B cell (primary cell): Measurements from ENCODE around the gene GALNT6. TPM values are rescaled to one million over a fixed set of nuclear protein-coding genes. Genes with fewer than 3 reads are reported as not detected.

Source experiments
- ATAC-seq: fragments of 200-7000 bp; cut with Tn5 transposase; one replicate; pipeline ENCODE4 v1.10.0; 2021; ENCODE audit warnings: low read depth, mild to moderate bottlenecking, moderate number of reproducible peaks, moderate library complexity
- CTCF ChIA-PET: fragments of 350-600 bp; sonication (Branson Sonifier 250); formaldehyde crosslinking; loops from one replicate; lab custom pipeline; 2021; ENCODE audit warnings: antibody characterized with exemption, inconsistent platforms; lab: Charles Lee
- POLR2A ChIA-PET: fragments of 350-600 bp; sonication (Branson Sonifier 250); formaldehyde crosslinking; loops from one replicate; lab custom pipeline; 2021; ENCODE audit warnings: antibody characterized with exemption; lab: Charles Lee
- DNase-seq: peaks from one replicate; pipeline ENCODE4 v3.0.0; 2013
- H2AFZ ChIP-seq: 2 replicates; pipeline ENCODE4 v1.6.1; 2012; ENCODE audit warnings: mild to moderate bottlenecking, low read depth, low read length; ENCODE audit not compliant: insufficient read depth, poor library complexity, severe bottlenecking
- H3K27ac ChIP-seq, 2 donors: 1 replicate in 1 of 2; 2 replicates in 1 of 2; pipeline ENCODE4 v1.5.1; 2012 to 2013; ENCODE audit warnings: low read length in 2 of 2, mild to moderate bottlenecking in 2 of 2, moderate library complexity in 1 of 2
- H3K27me3 ChIP-seq, 4 experiments: fragments of 200-600 bp in 1 of 4; sonication (generic) in 1 of 4; replicated peaks in 1 of 4; 1 replicate in 2 of 4; 2 replicates in 2 of 4; pipeline versions ENCODE4 v1.6.1 to v1.7.0; 2013 to 2016; ENCODE audit warnings: low read length in 3 of 4, mild to moderate bottlenecking in 2 of 4, mixed read lengths in 1 of 4, moderate library complexity in 1 of 4; ENCODE audit not compliant: insufficient read depth in 4 of 4, control insufficient read depth in 3 of 4; ENCODE audit errors: control extremely low read depth in 1 of 4
- H3K36me3 ChIP-seq, 2 experiments: replicated peaks in 1 of 2; 1 replicate in 1 of 2; 2 replicates in 1 of 2; pipeline versions ENCODE4 v1.6.1 to v1.7.1; 2013; ENCODE audit warnings: low read length in 1 of 2; ENCODE audit not compliant: insufficient read depth in 2 of 2, control insufficient read depth in 1 of 2; ENCODE audit errors: control extremely low read depth in 1 of 2, extremely low read depth in 1 of 2
- H3K4me1 ChIP-seq, 2 donors: fragments of 200-600 bp in 1 of 2; sonication (generic) in 1 of 2; 1 replicate in 1 of 2; 2 replicates in 1 of 2; pipeline versions ENCODE4 v1.5.1 to v1.6.1; 2013 to 2017; ENCODE audit warnings: low read length in 2 of 2; ENCODE audit not compliant: control insufficient read depth in 2 of 2, insufficient read depth in 2 of 2
- H3K4me2 ChIP-seq: replicated peaks from 2 replicates; pipeline ENCODE3; 2012; ENCODE audit warnings: mild to moderate bottlenecking, low read depth, low read length; ENCODE audit not compliant: poor library complexity, severe bottlenecking
- H3K4me3 ChIP-seq, 5 experiments: fragments of 200-600 bp in 1 of 5; sonication (generic) in 1 of 5; 1 replicate in 3 of 5; 2 replicates in 2 of 5; pipeline versions ENCODE4 v1.5.1 to v1.7.0; 2011 to 2016; ENCODE audit warnings: low read length in 4 of 5, mild to moderate bottlenecking in 4 of 5, low read depth in 2 of 5, control low read depth in 1 of 5, moderate library complexity in 1 of 5; ENCODE audit not compliant: insufficient read depth in 1 of 5; ENCODE audit errors: control extremely low read depth in 1 of 5, extremely low read depth in 1 of 5
- H3K79me2 ChIP-seq: fragments of 200-600 bp; sonication (generic); one replicate; pipeline ENCODE4 v1.6.0; 2016; ENCODE audit warnings: low read length; ENCODE audit not compliant: control insufficient read depth, insufficient read depth
- H3K9ac ChIP-seq: fragments of 200-600 bp; sonication (generic); 2 replicates; pipeline ENCODE4 v1.6.1; 2017; ENCODE audit warnings: mild to moderate bottlenecking, low read length, moderate library complexity
- H3K9me3 ChIP-seq, 3 donors: one replicate each; pipeline versions ENCODE4 v1.6.1 to v1.7.1; 2013; ENCODE audit warnings: low read length in 2 of 3; ENCODE audit not compliant: control insufficient read depth in 2 of 3, insufficient read depth in 1 of 3; ENCODE audit errors: control extremely low read depth in 1 of 3
- H4K20me1 ChIP-seq: 2 replicates; pipeline ENCODE4 v1.6.0; 2012; ENCODE audit warnings: mild to moderate bottlenecking, low read length; ENCODE audit not compliant: insufficient read depth, control insufficient read depth, poor library complexity, severe bottlenecking
- H3K27ac Mint-ChIP-seq: one replicate; pipeline ENCODE4 v1.8.0; 2021; ENCODE audit warnings: mixed read lengths
- H3K27me3 Mint-ChIP-seq: one replicate; pipeline ENCODE4 v1.8.0; 2021; ENCODE audit warnings: mixed read lengths
- H3K4me1 Mint-ChIP-seq: one replicate; pipeline ENCODE4 v1.8.0; 2021; ENCODE audit warnings: mixed read lengths
- H3K4me3 Mint-ChIP-seq: one replicate; pipeline ENCODE4 v1.8.0; 2021; ENCODE audit warnings: mixed read lengths
- H3K9me3 Mint-ChIP-seq: one replicate; pipeline ENCODE4 v1.8.0; 2022; ENCODE audit warnings: mixed read lengths; ENCODE audit not compliant: insufficient read depth
- EZH2 ChIP-seq: IDR thresholded peaks from 2 replicates; pipeline ENCODE4 v1.6.1; 2012; ENCODE audit warnings: borderline replicate concordance, low read depth, mild to moderate bottlenecking, moderate library complexity, low read length; ENCODE audit not compliant: insufficient read depth, poor library complexity, severe bottlenecking
- WGBS: methylation state at CpG from one replicate; pipeline ENCODE4 v1.1.5; 2013; ENCODE audit warnings: missing lambda C conversion rate; ENCODE audit not compliant: insufficient coverage; 5-methylcytosine and 5-hydroxymethylcytosine counted together
- intact Hi-C: fragments of 100-400 bp; cut with micrococcal nuclease; formaldehyde crosslinking; loops from one replicate; pipeline ENCODE4 v1.10.0; 2022
- polyA plus RNA-seq: library from polyadenylated mRNA; depleted of rRNA; stranded (reverse); fragments of >200 nt; gene quantifications from 2 replicates; pipeline ENCODE4 v1.2.3, GENCODE V29; 2012
- total RNA-seq, 2 donors: library from RNA; stranded (reverse); fragments of 120-200 nt in 1 of 2; gene quantifications; 1 replicate in 1 of 2; 2 replicates in 1 of 2; pipeline versions ENCODE4 v1.2.3 to v1.2.4, GENCODE V29; 2013 to 2022
- TF ChIP-seq, protein P1 (sequence below): fragments of 200-600 bp; IDR thresholded peaks from one replicate; pipeline ENCODE4 v1.8.0; 2022; ENCODE audit warnings: antibody characterized with exemption, mild to moderate bottlenecking

Gene GALNT6
- total and polyA plus RNA-seq, 2 donors (not counting 1 experiment from before 2014, with no cell fraction given) = 9.0 to 10.3 TPM

DNA sequence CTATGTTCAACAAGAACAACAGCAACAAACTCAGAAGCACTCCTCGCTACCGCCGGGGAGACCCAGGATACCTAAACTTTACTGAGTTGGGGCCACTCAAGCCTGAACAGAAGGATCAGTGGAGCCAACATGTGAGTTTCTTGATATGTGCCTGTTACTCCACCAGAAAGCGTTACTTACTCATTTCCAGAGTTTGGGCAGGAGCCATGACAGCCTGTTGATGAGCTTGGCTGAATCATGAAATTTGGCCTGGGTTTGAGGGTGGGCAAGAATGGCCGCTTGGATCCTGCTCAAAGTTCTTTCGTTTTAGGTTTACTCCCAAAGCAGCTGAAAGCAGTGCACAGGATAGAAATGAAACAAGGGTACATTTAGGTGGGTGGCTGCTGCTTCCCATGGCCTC lies 12.0 kb upstream of the GALNT6 start:
- no peaks in the 10 kb centered on the region for H3K9me3 Mint-ChIP-seq
- POLR2A ChIA-PET = no interaction called here
- 86% methylated on average over 1 of the region's 6 CpGs for WGBS
- H3K27me3 ChIP-seq = no peaks in the 10 kb centered on the region
- peaks cover 14% of the 10 kb centered on the region for H3K4me1 Mint-ChIP-seq
- H3K27me3 Mint-ChIP-seq = no peaks in the 10 kb centered on the region
- H3K36me3 ChIP-seq = no peaks in the 10 kb centered on the region
- no peak for TF ChIP-seq EZH2
- TF ChIP-seq, protein P1, sequence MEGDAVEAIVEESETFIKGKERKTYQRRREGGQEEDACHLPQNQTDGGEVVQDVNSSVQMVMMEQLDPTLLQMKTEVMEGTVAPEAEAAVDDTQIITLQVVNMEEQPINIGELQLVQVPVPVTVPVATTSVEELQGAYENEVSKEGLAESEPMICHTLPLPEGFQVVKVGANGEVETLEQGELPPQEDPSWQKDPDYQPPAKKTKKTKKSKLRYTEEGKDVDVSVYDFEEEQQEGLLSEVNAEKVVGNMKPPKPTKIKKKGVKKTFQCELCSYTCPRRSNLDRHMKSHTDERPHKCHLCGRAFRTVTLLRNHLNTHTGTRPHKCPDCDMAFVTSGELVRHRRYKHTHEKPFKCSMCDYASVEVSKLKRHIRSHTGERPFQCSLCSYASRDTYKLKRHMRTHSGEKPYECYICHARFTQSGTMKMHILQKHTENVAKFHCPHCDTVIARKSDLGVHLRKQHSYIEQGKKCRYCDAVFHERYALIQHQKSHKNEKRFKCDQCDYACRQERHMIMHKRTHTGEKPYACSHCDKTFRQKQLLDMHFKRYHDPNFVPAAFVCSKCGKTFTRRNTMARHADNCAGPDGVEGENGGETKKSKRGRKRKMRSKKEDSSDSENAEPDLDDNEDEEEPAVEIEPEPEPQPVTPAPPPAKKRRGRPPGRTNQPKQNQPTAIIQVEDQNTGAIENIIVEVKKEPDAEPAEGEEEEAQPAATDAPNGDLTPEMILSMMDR = no peak
- ATAC-seq = no peak
- no peak overlapping the region for H3K27ac ChIP-seq
- H4K20me1 ChIP-seq = no peaks in the 10 kb centered on the region
- H3K4me1 ChIP-seq = peaks cover 7 to 11% of the 10 kb centered on the region in 2 donors
- no peaks in the 10 kb centered on the region for H3K9me3 ChIP-seq
- CTCF ChIA-PET = no interaction called here
- intact Hi-C loops = no loop called here
- no peak overlapping the region for H3K4me3 Mint-ChIP-seq
- H3K79me2 ChIP-seq = peaks cover 21% of the 10 kb centered on the region
- H3K9ac ChIP-seq = no peak overlapping the region
- DNase-seq = no peak
- H3K4me2 ChIP-seq = no peak overlapping the region
- no peak overlapping the region for H3K4me3 ChIP-seq
- no peak overlapping the region for H2AFZ ChIP-seq
- no peak overlapping the region for H3K27ac Mint-ChIP-seq

DNA sequence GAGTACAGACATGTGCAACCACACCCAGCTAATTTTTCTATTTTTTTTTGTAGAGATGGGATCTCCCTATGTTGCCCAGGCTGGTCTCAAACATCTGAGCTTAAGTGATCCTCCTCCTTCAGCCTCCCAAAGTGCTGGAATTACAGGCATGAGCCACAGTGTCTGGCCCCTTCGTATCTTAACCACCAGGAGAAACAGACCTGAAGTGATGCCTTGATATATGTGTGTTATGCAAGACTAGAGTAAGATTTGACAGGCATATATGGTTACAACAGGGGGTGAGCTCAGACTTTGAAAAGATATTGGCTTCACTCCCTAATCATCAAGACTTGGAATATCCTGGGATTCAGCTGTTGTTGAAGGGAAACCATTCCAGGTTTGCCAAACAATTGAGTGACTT lies 10.7 kb upstream of the GALNT6 start:
- peaks cover 19% of the 10 kb centered on the region for H3K4me1 Mint-ChIP-seq
- Histone ChIP-seq H3K9me3 (no peaks in the 10 kb centered on the region), H3K4me2 (no peak overlapping the region), H2AFZ (no peak overlapping the region), H3K9ac (no peak overlapping the region), H3K27me3 (no peaks in the 10 kb centered on the region), H3K4me1 (peaks cover 13 to 15% of the 10 kb centered on the region in 2 donors), H4K20me1 (no peaks in the 10 kb centered on the region), H3K27ac (no peak overlapping the region), H3K36me3 (no peaks in the 10 kb centered on the region), H3K79me2 (peaks cover 21% of the 10 kb centered on the region), H3K4me3 (no peak overlapping the region)
- H3K9me3 Mint-ChIP-seq = no peaks in the 10 kb centered on the region
- POLR2A ChIA-PET = no interaction called here
- DNase-seq (no peak), ATAC-seq (no peak)
- WGBS = no CpG with 5 or more reads among the region's 1 CpG
- intact Hi-C loops = no loop called here
- CTCF ChIA-PET = interaction anchor here (1.0 kb wide), 1 partner anchor 10 kb away, joined by 5 read pairs; no protein-coding TSS in a partner anchor
- H3K27me3 Mint-ChIP-seq = no peaks in the 10 kb centered on the region
- H3K4me3 Mint-ChIP-seq = no peak overlapping the region
- no peak for TF ChIP-seq EZH2
- TF ChIP-seq, protein P1 = no peak
- H3K27ac Mint-ChIP-seq = no peak overlapping the region
